Activated CD4-positive, alpha-beta T cell treated with anti-CD3 and anti-CD28 coated beads, Interleukin-2, amount 10 ng/mL, durations not matched to agents 7 days and 5 days (primary cell): ENCODE measurements around the gene PDGFC. TPM values are rescaled to one million over a fixed set of nuclear protein-coding genes. Genes with fewer than 3 reads are reported as not detected.

Source experiments
- CTCF ChIA-PET: fragments of 350-600 bp; sonication (Branson Sonifier 250); formaldehyde crosslinking; loops from one replicate; lab custom pipeline; 2021; ENCODE audit warnings: antibody characterized with exemption; lab: Charles Lee
- POLR2A ChIA-PET: fragments of 350-600 bp; sonication (Branson Sonifier 250); formaldehyde crosslinking; loops from one replicate; lab custom pipeline; 2021; ENCODE audit warnings: antibody characterized with exemption; lab: Charles Lee
- DNase-seq: peaks from one replicate; pipeline ENCODE4 v3.0.0-alpha.2; 2020
- H3K27ac Mint-ChIP-seq: one replicate; pipeline ENCODE4 v1.8.0; 2021; ENCODE audit warnings: mild to moderate bottlenecking, moderate library complexity, mixed read lengths
- H3K27me3 Mint-ChIP-seq: one replicate; pipeline ENCODE4 v1.8.0; 2021; ENCODE audit warnings: mixed read lengths
- H3K36me3 Mint-ChIP-seq: one replicate; pipeline ENCODE4 v1.8.0; 2021; ENCODE audit warnings: low read depth, mixed read lengths
- H3K4me1 Mint-ChIP-seq: one replicate; pipeline ENCODE4 v1.8.0; 2021; ENCODE audit warnings: mixed read lengths
- H3K4me3 Mint-ChIP-seq: one replicate; pipeline ENCODE4 v1.8.0; 2021; ENCODE audit warnings: mild to moderate bottlenecking, moderate library complexity, mixed read lengths
- H3K9me3 Mint-ChIP-seq: one replicate; pipeline ENCODE4 v1.8.0; 2021; ENCODE audit warnings: mixed read lengths
- total RNA-seq, 2 experiments: library from RNA; stranded (reverse); gene quantifications; one replicate each; pipeline ENCODE4 v1.2.3, GENCODE V29; 2021

Gene PDGFC
- total RNA-seq, 2 experiments from 2014 or later, result not detected

- H3K4me3 Mint-ChIP-seq, result no peak overlapping the region
- no peaks in the 10 kb centered on the region for H3K4me1 Mint-ChIP-seq
- H3K36me3 Mint-ChIP-seq, result no peaks in the 10 kb centered on the region
- H3K27ac Mint-ChIP-seq, result no peak overlapping the region
- CTCF ChIA-PET, result no interaction called here
- DNase-seq, result no peak
- H3K27me3 Mint-ChIP-seq, result no peaks in the 10 kb centered on the region
- peaks cover 3% of the 10 kb centered on the region for H3K9me3 Mint-ChIP-seq
- POLR2A ChIA-PET, result no interaction called here
Measured at GRCh38 chr4:156998500-156999174, 27.0 kb upstream of the PDGFC start.

GRCh38 chr4:156992943-156993342, 21.3 kb upstream of the PDGFC start:
- Mint-ChIP-seq H3K4me3 (no peak overlapping the region), H3K4me1 (no peaks in the 10 kb centered on the region), H3K27ac (no peak overlapping the region), H3K9me3 (peaks cover 10% of the 10 kb centered on the region), H3K36me3 (no peaks in the 10 kb centered on the region), H3K27me3 (no peaks in the 10 kb centered on the region)
- ChIA-PET CTCF (no interaction called here), POLR2A (no interaction called here)
- DNase-seq, result no peak

GRCh38 chr4:156991161-156991560, 19.6 kb upstream of the PDGFC start:
- no peaks in the 10 kb centered on the region for H3K36me3 Mint-ChIP-seq
- no peak overlapping the region for H3K4me3 Mint-ChIP-seq
- H3K4me1 Mint-ChIP-seq, result no peaks in the 10 kb centered on the region
- no peak for DNase-seq
- H3K9me3 Mint-ChIP-seq, result peaks cover 9% of the 10 kb centered on the region
- ChIA-PET POLR2A (no interaction called here), CTCF (no interaction called here)
- H3K27ac Mint-ChIP-seq, result no peak overlapping the region
- no peaks in the 10 kb centered on the region for H3K27me3 Mint-ChIP-seq

GRCh38 chr4:156983366-156983765, 11.8 kb upstream of the PDGFC start:
- Mint-ChIP-seq H3K4me1 (no peaks in the 10 kb centered on the region), H3K9me3 (peaks cover 3% of the 10 kb centered on the region), H3K36me3 (no peaks in the 10 kb centered on the region), H3K4me3 (no peak overlapping the region), H3K27me3 (no peaks in the 10 kb centered on the region), H3K27ac (no peak overlapping the region)
- POLR2A ChIA-PET, result no interaction called here
- CTCF ChIA-PET, result no interaction called here
- DNase-seq, result no peak

GRCh38 chr4:156981262-156981769, 9.7 kb upstream of the PDGFC start:
- Mint-ChIP-seq H3K4me3 (no peak overlapping the region), H3K27me3 (no peaks in the 10 kb centered on the region), H3K27ac (no peak overlapping the region), H3K36me3 (no peaks in the 10 kb centered on the region), H3K4me1 (no peaks in the 10 kb centered on the region), H3K9me3 (no peaks in the 10 kb centered on the region)
- POLR2A ChIA-PET, result no interaction called here
- CTCF ChIA-PET, result no interaction called here
- DNase-seq, result no peak

GRCh38 chr4:156977435-156978160, 6.0 kb upstream of the PDGFC start:
- H3K4me3 Mint-ChIP-seq, result no peak overlapping the region
- CTCF ChIA-PET, result no interaction called here

GRCh38 chr4:156976147-156976546, 4.5 kb upstream of the PDGFC start:
- H3K4me1 Mint-ChIP-seq, result no peaks in the 10 kb centered on the region
- ChIA-PET POLR2A (no interaction called here), CTCF (no interaction called here)
- H3K27me3 Mint-ChIP-seq, result peaks cover 21% of the 10 kb centered on the region
- no peak overlapping the region for H3K4me3 Mint-ChIP-seq
- H3K9me3 Mint-ChIP-seq, result no peaks in the 10 kb centered on the region
- H3K36me3 Mint-ChIP-seq, result no peaks in the 10 kb centered on the region
- H3K27ac Mint-ChIP-seq, result no peak overlapping the region
- DNase-seq, result no peak

More at GRCh38 chr4:156977435-156978160, 6.0 kb upstream of the PDGFC start:
- POLR2A ChIA-PET, result no interaction called here
- DNase-seq, result no peak
- H3K27ac Mint-ChIP-seq, result no peak overlapping the region
- H3K36me3 Mint-ChIP-seq, result no peaks in the 10 kb centered on the region
- H3K9me3 Mint-ChIP-seq, result no peaks in the 10 kb centered on the region
- no peaks in the 10 kb centered on the region for H3K4me1 Mint-ChIP-seq
- H3K27me3 Mint-ChIP-seq, result peaks cover 14% of the 10 kb centered on the region

- Mint-ChIP-seq H3K9me3 (no peaks in the 10 kb centered on the region), H3K4me3 (no peak overlapping the region), H3K4me1 (no peaks in the 10 kb centered on the region), H3K27me3 (peaks cover 25% of the 10 kb centered on the region), H3K36me3 (no peaks in the 10 kb centered on the region), H3K27ac (no peak overlapping the region)
- ChIA-PET POLR2A (no interaction called here), CTCF (no interaction called here)
- DNase-seq, result no peak
Measured at GRCh38 chr4:156975686-156976085, 4.1 kb upstream of the PDGFC start.

- H3K4me1 Mint-ChIP-seq, result peaks cover 4% of the 10 kb centered on the region
- POLR2A ChIA-PET, result no interaction called here
- no peaks in the 10 kb centered on the region for H3K9me3 Mint-ChIP-seq
- DNase-seq, result no peak
- H3K27ac Mint-ChIP-seq, result no peak overlapping the region
- no peaks in the 10 kb centered on the region for H3K36me3 Mint-ChIP-seq
- H3K4me3 Mint-ChIP-seq, result no peak overlapping the region
- H3K27me3 Mint-ChIP-seq, result peaks cover 39% of the 10 kb centered on the region
- CTCF ChIA-PET, result no interaction called here
Measured at GRCh38 chr4:156974264-156974663, 2.7 kb upstream of the PDGFC start.

GRCh38 chr4:156972379-156973015, 898 bp upstream of the PDGFC start:
- Mint-ChIP-seq H3K36me3 (no peaks in the 10 kb centered on the region), H3K27me3 (peaks cover 52% of the 10 kb centered on the region), H3K4me3 (no peak overlapping the region), H3K27ac (no peak overlapping the region), H3K9me3 (no peaks in the 10 kb centered on the region), H3K4me1 (peaks cover 4% of the 10 kb centered on the region)
- CTCF ChIA-PET, result no interaction called here
- POLR2A ChIA-PET, result no interaction called here
- DNase-seq, result no peak

- Mint-ChIP-seq H3K36me3 (no peaks in the 10 kb centered on the region), H3K9me3 (no peaks in the 10 kb centered on the region), H3K27me3 (peaks cover 56% of the 10 kb centered on the region), H3K27ac (no peak overlapping the region), H3K4me1 (peaks cover 4% of the 10 kb centered on the region), H3K4me3 (peak overlapping the region; percentile 33)
- ChIA-PET CTCF (no interaction called here), POLR2A (no interaction called here)
- DNase-seq, result no peak
Measured at GRCh38 chr4:156971165-156971675, 379 bp downstream of the PDGFC start.

- no peak for DNase-seq
- CTCF ChIA-PET, result no interaction called here
Measured at GRCh38 chr4:156970501-156971164, 966 bp downstream of the PDGFC start.

More at GRCh38 chr4:156970501-156971164, 966 bp downstream of the PDGFC start:
- H3K4me1 Mint-ChIP-seq, result peaks cover 4% of the 10 kb centered on the region
- no peaks in the 10 kb centered on the region for H3K9me3 Mint-ChIP-seq
- peaks cover 56% of the 10 kb centered on the region for H3K27me3 Mint-ChIP-seq
- H3K36me3 Mint-ChIP-seq, result no peaks in the 10 kb centered on the region
- H3K27ac Mint-ChIP-seq, result no peak overlapping the region
- peak overlapping the region; percentile 33 for H3K4me3 Mint-ChIP-seq
- POLR2A ChIA-PET, result no interaction called here
